CD4-positive, alpha-beta T cell (primary cell): ENCODE data around the gene ZEB1. TPM values are rescaled to one million over a fixed set of nuclear protein-coding genes. Genes with fewer than 3 reads are reported as not detected.

ENCODE experiments used
- ATAC-seq: fragments of 200-7000 bp; cut with Tn5 transposase; one replicate; pipeline ENCODE4 v1.10.0; 2022; ENCODE audit warnings: mild to moderate bottlenecking; ENCODE audit not compliant: poor library complexity
- CTCF ChIA-PET: fragments of 350-600 bp; sonication (Branson Sonifier 250); formaldehyde crosslinking; loops from one replicate; lab custom pipeline; 2021; ENCODE audit warnings: antibody characterized with exemption, inconsistent platforms; lab: Charles Lee
- POLR2A ChIA-PET: fragments of 350-600 bp; sonication (Branson Sonifier 250); formaldehyde crosslinking; loops from one replicate; lab custom pipeline; 2021; ENCODE audit warnings: antibody characterized with exemption, inconsistent platforms; lab: Charles Lee
- DNase-seq, 14 experiments: peaks; one replicate each; pipeline ENCODE4 v3.0.0-alpha.2; 2013 to 2020; ENCODE audit warnings: mixed read lengths in 2 of 14
- H3K27ac ChIP-seq, 2 donors: one replicate each; pipeline versions ENCODE4 v1.5.1 to v1.7.0; 2013; ENCODE audit warnings: low read length in 2 of 2, low read depth in 1 of 2, mild to moderate bottlenecking in 1 of 2
- H3K27me3 ChIP-seq, 2 experiments: 1 replicate in 1 of 2; 2 replicates in 1 of 2; pipeline versions ENCODE4 v1.6.1 to v1.7.0; 2013; ENCODE audit warnings: low read length in 2 of 2, control low read depth in 1 of 2, mild to moderate bottlenecking in 1 of 2, moderate library complexity in 1 of 2; ENCODE audit not compliant: insufficient read depth in 2 of 2, control insufficient read depth in 1 of 2
- H3K36me3 ChIP-seq: one replicate; pipeline ENCODE4 v1.6.1; 2013; ENCODE audit warnings: low read length, control low read depth; ENCODE audit not compliant: insufficient read depth
- H3K4me1 ChIP-seq: one replicate; pipeline ENCODE4 v1.6.1; 2013; ENCODE audit warnings: low read length, control low read depth; ENCODE audit not compliant: insufficient read depth
- H3K4me3 ChIP-seq: one replicate; pipeline ENCODE4 v1.5.1; 2013; ENCODE audit warnings: mild to moderate bottlenecking, low read length, moderate library complexity
- H3K9me3 ChIP-seq, 2 experiments: 1 replicate in 1 of 2; 2 replicates in 1 of 2; pipeline versions ENCODE4 v1.6.1 to v1.7.0; 2013; ENCODE audit warnings: low read length in 2 of 2, mild to moderate bottlenecking in 2 of 2, control low read depth in 1 of 2, moderate library complexity in 1 of 2; ENCODE audit not compliant: control insufficient read depth in 1 of 2, insufficient read depth in 1 of 2
- H3K27ac Mint-ChIP-seq: one replicate; pipeline ENCODE4 v1.8.0; 2020; ENCODE audit warnings: mixed read lengths
- H3K27me3 Mint-ChIP-seq: one replicate; pipeline ENCODE4 v1.8.0; 2021; ENCODE audit warnings: mixed read lengths
- H3K36me3 Mint-ChIP-seq: one replicate; pipeline ENCODE4 v1.8.0; 2021; ENCODE audit warnings: low read depth, mixed read lengths
- H3K4me1 Mint-ChIP-seq: one replicate; pipeline ENCODE4 v1.8.0; 2021; ENCODE audit warnings: low read depth, mixed read lengths
- H3K4me3 Mint-ChIP-seq: one replicate; pipeline ENCODE4 v1.8.0; 2020; ENCODE audit warnings: mild to moderate bottlenecking, mixed read lengths
- H3K9me3 Mint-ChIP-seq: one replicate; pipeline ENCODE4 v1.8.0; 2020; ENCODE audit warnings: mixed read lengths
- intact Hi-C, 2 experiments: fragments of 100-400 bp; cut with DNase I in 1 of 2; cut with micrococcal nuclease in 1 of 2; formaldehyde crosslinking; loops; one replicate each; pipeline versions ENCODE4 v1.15.1 to v1.9.0; 2023 to 2025; cut with DNase I, micrococcal nuclease
- total RNA-seq, 174 experiments: library from RNA in 2 of 174; stranded (reverse) in 2 of 174; gene quantifications; one replicate each; pipeline ENCODE4 v1.2.3 and lab custom pipeline; 2021 to 2026
- TF ChIP-seq, protein P1 (sequence below): fragments of 200-600 bp; IDR thresholded peaks from one replicate; pipeline ENCODE4 v1.8.0; 2022; ENCODE audit warnings: antibody characterized with exemption, mild to moderate bottlenecking

Gene ZEB1
- total RNA-seq, 2 experiments from 2014 or later = 132 to 134 TPM

GRCh38 chr10:31345886-31346285 lies 26.9 kb downstream of the ZEB1 start:
- CTCF ChIA-PET = interaction anchor here (1.1 to 1.2 kb wide), 2 partner anchors 9 to 12 kb away, joined by 3 to 4 read pairs; no protein-coding TSS in a partner anchor
- ATAC-seq (no peak), DNase-seq (no peak)
- TF ChIP-seq, protein P1, sequence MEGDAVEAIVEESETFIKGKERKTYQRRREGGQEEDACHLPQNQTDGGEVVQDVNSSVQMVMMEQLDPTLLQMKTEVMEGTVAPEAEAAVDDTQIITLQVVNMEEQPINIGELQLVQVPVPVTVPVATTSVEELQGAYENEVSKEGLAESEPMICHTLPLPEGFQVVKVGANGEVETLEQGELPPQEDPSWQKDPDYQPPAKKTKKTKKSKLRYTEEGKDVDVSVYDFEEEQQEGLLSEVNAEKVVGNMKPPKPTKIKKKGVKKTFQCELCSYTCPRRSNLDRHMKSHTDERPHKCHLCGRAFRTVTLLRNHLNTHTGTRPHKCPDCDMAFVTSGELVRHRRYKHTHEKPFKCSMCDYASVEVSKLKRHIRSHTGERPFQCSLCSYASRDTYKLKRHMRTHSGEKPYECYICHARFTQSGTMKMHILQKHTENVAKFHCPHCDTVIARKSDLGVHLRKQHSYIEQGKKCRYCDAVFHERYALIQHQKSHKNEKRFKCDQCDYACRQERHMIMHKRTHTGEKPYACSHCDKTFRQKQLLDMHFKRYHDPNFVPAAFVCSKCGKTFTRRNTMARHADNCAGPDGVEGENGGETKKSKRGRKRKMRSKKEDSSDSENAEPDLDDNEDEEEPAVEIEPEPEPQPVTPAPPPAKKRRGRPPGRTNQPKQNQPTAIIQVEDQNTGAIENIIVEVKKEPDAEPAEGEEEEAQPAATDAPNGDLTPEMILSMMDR = no peak
- Histone ChIP-seq H3K4me1 (peaks cover 6% of the 10 kb centered on the region), H3K4me3 (no peak overlapping the region), H3K9me3 (no peaks in the 10 kb centered on the region), H3K36me3 (no peaks in the 10 kb centered on the region), H3K27ac (no peak overlapping the region), H3K27me3 (no peaks in the 10 kb centered on the region)
- POLR2A ChIA-PET = no interaction called here
- Mint-ChIP-seq H3K4me1 (peaks cover 61% of the 10 kb centered on the region), H3K27me3 (no peaks in the 10 kb centered on the region), H3K9me3 (no peaks in the 10 kb centered on the region), H3K4me3 (peak overlapping the region; percentile 42), H3K27ac (no peak overlapping the region), H3K36me3 (no peaks in the 10 kb centered on the region)
- intact Hi-C loops = no loop called here

DNA sequence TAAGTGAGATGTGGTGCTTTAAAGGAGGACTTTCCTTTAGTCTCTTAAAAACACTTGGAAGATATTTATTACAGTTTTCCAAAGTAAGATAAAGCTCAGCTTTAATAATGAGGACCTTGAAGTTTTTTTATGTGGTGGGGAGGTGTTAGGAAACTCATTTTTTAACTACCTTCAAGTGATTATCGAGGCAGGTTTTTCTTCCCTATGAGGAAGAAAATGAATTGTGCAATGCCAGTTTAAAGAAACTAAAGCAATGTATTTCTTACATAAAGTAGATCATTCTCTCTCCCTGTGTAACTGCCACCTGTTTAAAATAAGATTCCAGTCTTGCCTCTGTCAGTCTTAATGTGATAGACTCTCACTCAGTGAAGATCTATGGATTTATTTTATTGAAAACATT lies 27.9 kb downstream of the ZEB1 start:
- H3K36me3 ChIP-seq = no peaks in the 10 kb centered on the region
- no peaks in the 10 kb centered on the region for H3K27me3 ChIP-seq
- Mint-ChIP-seq H3K4me1 (peaks cover 63% of the 10 kb centered on the region), H3K27me3 (no peaks in the 10 kb centered on the region), H3K27ac (peak overlapping the region; percentile 8), H3K36me3 (no peaks in the 10 kb centered on the region), H3K4me3 (no peak overlapping the region), H3K9me3 (no peaks in the 10 kb centered on the region)
- TF ChIP-seq, protein P1 = no peak
- intact Hi-C loops = no loop called here
- H3K4me1 ChIP-seq = peaks cover 6% of the 10 kb centered on the region
- ChIA-PET CTCF (no interaction called here), POLR2A (no interaction called here)
- H3K9me3 ChIP-seq = no peaks in the 10 kb centered on the region
- ATAC-seq = no peak
- no peak for DNase-seq
- H3K4me3 ChIP-seq = no peak overlapping the region
- H3K27ac ChIP-seq = no peak overlapping the region

GRCh38 chr10:31347705-31348104 lies 28.7 kb downstream of the ZEB1 start:
- Mint-ChIP-seq H3K27ac (peak overlapping the region; percentile 25), H3K36me3 (no peaks in the 10 kb centered on the region), H3K4me3 (peak overlapping the region; percentile 47), H3K4me1 (peaks cover 70% of the 10 kb centered on the region), H3K27me3 (no peaks in the 10 kb centered on the region), H3K9me3 (no peaks in the 10 kb centered on the region)
- H3K27ac ChIP-seq = no peak overlapping the region
- intact Hi-C loops = loop anchor here in 1 of 2 experiments (2.0 kb wide), 1 partner anchor 27 kb away; no protein-coding TSS in a partner anchor
- H3K36me3 ChIP-seq = no peaks in the 10 kb centered on the region
- TF ChIP-seq, protein P1 = no peak
- peaks cover 10% of the 10 kb centered on the region for H3K4me1 ChIP-seq
- no peaks in the 10 kb centered on the region for H3K27me3 ChIP-seq
- DNase-seq = no peak
- no peak overlapping the region for H3K4me3 ChIP-seq
- ChIA-PET CTCF (no interaction called here), POLR2A (no interaction called here)
- no peaks in the 10 kb centered on the region for H3K9me3 ChIP-seq
- no peak for ATAC-seq
